HepG2 (cell line): ENCODE measurements around the gene CMTR2. TPM values are rescaled to one million over a fixed set of nuclear protein-coding genes. Genes with fewer than 3 reads are reported as not detected.

Source experiments
- ATF1 ChIP-seq: IDR thresholded peaks from 2 replicates; pipeline ENCODE4 v1.6.1; 2016; ENCODE audit warnings: mild to moderate bottlenecking, control low read depth
- HMG20A ChIP-seq: IDR thresholded peaks from 2 replicates; pipeline ENCODE4 v1.6.1; 2016; ENCODE audit warnings: borderline replicate concordance
- ISL2 ChIP-seq: sonication (generic); formaldehyde crosslinking; IDR thresholded peaks from 2 replicates; pipeline ENCODE4 v1.5.0; 2020; ENCODE audit warnings: missing genetic modification reagents
- JUNB ChIP-seq: sonication (generic); formaldehyde crosslinking; IDR thresholded peaks from 2 replicates; pipeline ENCODE4 v1.8.0; 2022; ENCODE audit warnings: missing genetic modification reagents, mild to moderate bottlenecking, borderline replicate concordance
- KMT2A ChIP-seq: sonication (generic); formaldehyde crosslinking; IDR thresholded peaks from 2 replicates; pipeline ENCODE4 v1.4.0; 2020; ENCODE audit warnings: missing genetic modification reagents
- MXI1 ChIP-seq: IDR thresholded peaks from 3 replicates; pipeline ENCODE4 v1.6.1; 2012; ENCODE audit warnings: low read depth, low read length, inconsistent platforms, borderline replicate concordance
- SKI ChIP-seq: fragments of 450-650 bp; IDR thresholded peaks from one replicate; pipeline ENCODE4 v1.6.1; 2018; ENCODE audit warnings: mild to moderate bottlenecking; ENCODE audit not compliant: partially characterized antibody
- SP5 ChIP-seq: IDR thresholded peaks from 2 replicates; pipeline ENCODE4 v1.6.1; 2016; ENCODE audit warnings: low read depth, borderline replicate concordance
- TCF12 ChIP-seq, 2 experiments: fragments of 450-650 bp in 1 of 2; sonication (generic) in 1 of 2; formaldehyde crosslinking in 1 of 2; IDR thresholded peaks; 2 replicates each; pipeline versions ENCODE4 v1.6.1 to v1.8.0; 2017 to 2022; ENCODE audit warnings: antibody characterized with exemption in 1 of 2, mild to moderate bottlenecking in 1 of 2, missing genetic modification reagents in 1 of 2, moderate library complexity in 1 of 2
- ZFP1 ChIP-seq: IDR thresholded peaks from 2 replicates; pipeline ENCODE4 v1.6.1; 2016
- ZNF225 ChIP-seq: sonication (generic); formaldehyde crosslinking; IDR thresholded peaks from 2 replicates; pipeline ENCODE4 v1.4.0; 2020; ENCODE audit warnings: mild to moderate bottlenecking, missing genetic modification reagents
- ZNF282 ChIP-seq: fragments of 450-650 bp; IDR thresholded peaks from 2 replicates; pipeline ENCODE4 v1.6.1; 2018; ENCODE audit not compliant: partially characterized antibody
- ZNF772 ChIP-seq: sonication (generic); formaldehyde crosslinking; IDR thresholded peaks from 2 replicates; pipeline ENCODE4 v1.5.0; 2020; ENCODE audit warnings: mild to moderate bottlenecking, missing genetic modification reagents
- ZNF816 ChIP-seq: sonication (generic); formaldehyde crosslinking; IDR thresholded peaks from 2 replicates; pipeline ENCODE4 v1.8.0; 2022; ENCODE audit warnings: missing genetic modification reagents, mild to moderate bottlenecking, borderline replicate concordance
- ZNF841 ChIP-seq: sonication (generic); formaldehyde crosslinking; IDR thresholded peaks from 2 replicates; pipeline ENCODE4 v1.8.1; 2023; ENCODE audit warnings: missing genetic modification reagents, borderline replicate concordance
- polyA plus RNA-seq, 8 experiments: library from polyadenylated mRNA; depleted of rRNA in 3 of 8; stranded (reverse) in 7 of 8; unstranded in 1 of 8; fragments of >200 nt; fragmentation: Illumina TruSeq in 4 of 8; extraction: Trizol in 4 of 8; gene quantifications; 2 replicates each; pipeline versions ENCODE4 v1.2.1 to v1.2.3, GENCODE V29; 2011 to 2016; ENCODE audit warnings: low read depth in 4 of 8, missing spikeins in 1 of 8, mixed read lengths in 1 of 8; ENCODE audit not compliant: insufficient read depth in 1 of 8
- total RNA-seq, 5 experiments: library from RNA; depleted of rRNA; stranded (reverse); fragments of >200 nt; fragmentation: Illumina TruSeq; extraction: Trizol; gene quantifications; 2 replicates each; pipeline ENCODE4 v1.2.3, GENCODE V29; 2016; ENCODE audit warnings: low read depth in 1 of 5
- TF ChIP-seq, protein P1 (sequence below): IDR thresholded peaks from 2 replicates; pipeline ENCODE4 v1.6.1; 2016
- TF ChIP-seq, protein P2 (sequence below): sonication (generic); formaldehyde crosslinking; IDR thresholded peaks from 2 replicates; pipeline ENCODE4 v1.5.1; 2020; ENCODE audit warnings: missing genetic modification reagents, mild to moderate bottlenecking, borderline replicate concordance
- TF ChIP-seq, protein P3 (sequence below): sonication (generic); formaldehyde crosslinking; IDR thresholded peaks from 2 replicates; pipeline ENCODE4 v1.4.0; 2020; ENCODE audit warnings: missing genetic modification reagents
- TF ChIP-seq, protein P4 (sequence below): sonication (generic); formaldehyde crosslinking; IDR thresholded peaks from 2 replicates; pipeline ENCODE4 v1.8.0; 2022; ENCODE audit warnings: mild to moderate bottlenecking, missing genetic modification reagents; ENCODE audit not compliant: insufficient replicate concordance

CMTR2 gene
- total and polyA plus RNA-seq, 2 of the 13 experiments (the other 11 are each of a cell fraction or from before 2014, with no cell fraction given): 15.0 to 19.9 TPM

DNA sequence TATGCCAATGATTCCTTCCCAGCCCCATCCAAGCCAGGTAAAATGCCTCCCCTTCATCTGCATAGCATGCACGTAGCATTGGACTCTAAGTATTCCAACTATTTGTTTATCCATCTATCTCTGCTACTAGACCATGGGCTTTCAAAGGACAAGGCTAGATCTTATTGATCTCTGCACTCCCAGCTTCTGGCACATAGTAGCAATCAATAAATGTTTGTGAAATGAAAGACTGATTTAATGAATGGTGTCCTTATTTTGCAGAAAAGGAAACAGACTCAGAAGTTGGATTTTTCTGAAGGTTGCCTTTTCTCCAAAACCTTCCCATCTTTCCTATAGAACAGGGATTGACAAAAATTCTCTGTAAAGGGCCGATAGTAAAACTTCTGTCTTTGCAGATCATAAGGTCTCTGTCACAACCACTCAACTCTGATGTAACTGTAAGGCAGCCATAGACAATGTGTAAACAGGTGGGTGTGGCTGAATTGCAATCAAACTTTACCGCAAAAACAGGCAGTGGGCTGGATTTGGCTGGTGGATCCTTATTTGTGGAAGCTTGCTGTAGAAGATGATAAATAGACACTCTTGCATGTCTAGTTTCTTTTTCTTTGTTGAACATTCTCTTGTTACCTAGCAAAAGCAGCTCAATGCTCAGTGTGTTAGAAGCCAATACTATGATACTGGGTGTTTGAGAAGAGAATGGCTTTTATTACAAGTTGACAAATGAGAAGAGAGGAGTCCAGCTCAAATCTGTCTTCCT lies 7.6 kb upstream of the CMTR2 start (continued):
- TF ChIP-seq ZNF225 (CRISPR knock-in tag): no peak
- 0 out of 2 replicates have a peak, but pooled peaks have one; percentile 51 for TF ChIP-seq ZNF816 (CRISPR knock-in tag)
- TF ChIP-seq, protein P1, sequence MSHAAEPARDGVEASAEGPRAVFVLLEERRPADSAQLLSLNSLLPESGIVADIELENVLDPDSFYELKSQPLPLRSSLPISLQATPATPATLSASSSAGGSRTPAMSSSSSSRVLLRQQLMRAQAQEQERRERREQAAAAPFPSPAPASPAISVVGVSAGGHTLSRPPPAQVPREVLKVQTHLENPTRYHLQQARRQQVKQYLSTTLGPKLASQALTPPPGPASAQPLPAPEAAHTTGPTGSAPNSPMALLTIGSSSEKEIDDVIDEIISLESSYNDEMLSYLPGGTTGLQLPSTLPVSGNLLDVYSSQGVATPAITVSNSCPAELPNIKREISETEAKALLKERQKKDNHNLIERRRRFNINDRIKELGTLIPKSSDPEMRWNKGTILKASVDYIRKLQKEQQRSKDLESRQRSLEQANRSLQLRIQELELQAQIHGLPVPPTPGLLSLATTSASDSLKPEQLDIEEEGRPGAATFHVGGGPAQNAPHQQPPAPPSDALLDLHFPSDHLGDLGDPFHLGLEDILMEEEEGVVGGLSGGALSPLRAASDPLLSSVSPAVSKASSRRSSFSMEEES (CRISPR knock-in tag): 0 out of 2 replicates have a peak, but pooled peaks have one; percentile 37
- 0 out of 2 replicates have a peak, but pooled peaks have one; percentile 24 for TF ChIP-seq ZNF772 (CRISPR knock-in tag)
- no peak for TF ChIP-seq KMT2A
- peak; percentile 61; the same call in 1 of the 2 replicates for TF ChIP-seq ISL2
- peak; percentile 80 for TF ChIP-seq SP5 (CRISPR knock-in tag)
- TF ChIP-seq, protein P2, sequence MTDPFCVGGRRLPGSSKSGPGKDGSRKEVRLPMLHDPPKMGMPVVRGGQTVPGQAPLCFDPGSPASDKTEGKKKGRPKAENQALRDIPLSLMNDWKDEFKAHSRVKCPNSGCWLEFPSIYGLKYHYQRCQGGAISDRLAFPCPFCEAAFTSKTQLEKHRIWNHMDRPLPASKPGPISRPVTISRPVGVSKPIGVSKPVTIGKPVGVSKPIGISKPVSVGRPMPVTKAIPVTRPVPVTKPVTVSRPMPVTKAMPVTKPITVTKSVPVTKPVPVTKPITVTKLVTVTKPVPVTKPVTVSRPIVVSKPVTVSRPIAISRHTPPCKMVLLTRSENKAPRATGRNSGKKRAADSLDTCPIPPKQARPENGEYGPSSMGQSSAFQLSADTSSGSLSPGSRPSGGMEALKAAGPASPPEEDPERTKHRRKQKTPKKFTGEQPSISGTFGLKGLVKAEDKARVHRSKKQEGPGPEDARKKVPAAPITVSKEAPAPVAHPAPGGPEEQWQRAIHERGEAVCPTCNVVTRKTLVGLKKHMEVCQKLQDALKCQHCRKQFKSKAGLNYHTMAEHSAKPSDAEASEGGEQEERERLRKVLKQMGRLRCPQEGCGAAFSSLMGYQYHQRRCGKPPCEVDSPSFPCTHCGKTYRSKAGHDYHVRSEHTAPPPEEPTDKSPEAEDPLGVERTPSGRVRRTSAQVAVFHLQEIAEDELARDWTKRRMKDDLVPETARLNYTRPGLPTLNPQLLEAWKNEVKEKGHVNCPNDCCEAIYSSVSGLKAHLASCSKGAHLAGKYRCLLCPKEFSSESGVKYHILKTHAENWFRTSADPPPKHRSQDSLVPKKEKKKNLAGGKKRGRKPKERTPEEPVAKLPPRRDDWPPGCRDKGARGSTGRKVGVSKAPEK (CRISPR knock-in tag): peak; percentile 24; the same call in 1 of the 2 replicates
- TF ChIP-seq MXI1: no peak
- no peak for TF ChIP-seq ZFP1 (CRISPR knock-in tag)
- TF ChIP-seq SKI: peak; percentile 34
- TF ChIP-seq ATF1 (CRISPR knock-in tag): peak; percentile 52
- TF ChIP-seq, protein P3, sequence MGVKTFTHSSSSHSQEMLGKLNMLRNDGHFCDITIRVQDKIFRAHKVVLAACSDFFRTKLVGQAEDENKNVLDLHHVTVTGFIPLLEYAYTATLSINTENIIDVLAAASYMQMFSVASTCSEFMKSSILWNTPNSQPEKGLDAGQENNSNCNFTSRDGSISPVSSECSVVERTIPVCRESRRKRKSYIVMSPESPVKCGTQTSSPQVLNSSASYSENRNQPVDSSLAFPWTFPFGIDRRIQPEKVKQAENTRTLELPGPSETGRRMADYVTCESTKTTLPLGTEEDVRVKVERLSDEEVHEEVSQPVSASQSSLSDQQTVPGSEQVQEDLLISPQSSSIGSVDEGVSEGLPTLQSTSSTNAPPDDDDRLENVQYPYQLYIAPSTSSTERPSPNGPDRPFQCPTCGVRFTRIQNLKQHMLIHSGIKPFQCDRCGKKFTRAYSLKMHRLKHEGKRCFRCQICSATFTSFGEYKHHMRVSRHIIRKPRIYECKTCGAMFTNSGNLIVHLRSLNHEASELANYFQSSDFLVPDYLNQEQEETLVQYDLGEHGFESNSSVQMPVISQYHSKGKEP (CRISPR knock-in tag): no peak
- TF ChIP-seq TCF12 (IDR thresholded peaks at IDR 0.05): no peak
- TF ChIP-seq TCF12 (CRISPR knock-in tag; IDR thresholded peaks at IDR 0.05): no peak
- no peak for TF ChIP-seq ZNF841
- TF ChIP-seq, protein P4, sequence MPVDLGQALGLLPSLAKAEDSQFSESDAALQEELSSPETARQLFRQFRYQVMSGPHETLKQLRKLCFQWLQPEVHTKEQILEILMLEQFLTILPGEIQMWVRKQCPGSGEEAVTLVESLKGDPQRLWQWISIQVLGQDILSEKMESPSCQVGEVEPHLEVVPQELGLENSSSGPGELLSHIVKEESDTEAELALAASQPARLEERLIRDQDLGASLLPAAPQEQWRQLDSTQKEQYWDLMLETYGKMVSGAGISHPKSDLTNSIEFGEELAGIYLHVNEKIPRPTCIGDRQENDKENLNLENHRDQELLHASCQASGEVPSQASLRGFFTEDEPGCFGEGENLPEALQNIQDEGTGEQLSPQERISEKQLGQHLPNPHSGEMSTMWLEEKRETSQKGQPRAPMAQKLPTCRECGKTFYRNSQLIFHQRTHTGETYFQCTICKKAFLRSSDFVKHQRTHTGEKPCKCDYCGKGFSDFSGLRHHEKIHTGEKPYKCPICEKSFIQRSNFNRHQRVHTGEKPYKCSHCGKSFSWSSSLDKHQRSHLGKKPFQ (CRISPR knock-in tag): no peak
- TF ChIP-seq JUNB: no peak
- no peak for TF ChIP-seq ZNF282
- peak; percentile 45; the same call in 1 of the 2 replicates for TF ChIP-seq HMG20A (CRISPR knock-in tag)
